Muscle layer of duodenum (tissue), 2 donors: ENCODE data around the gene FCHSD2.
"Not testable (repeated sequence)": the region's sequence is repeated elsewhere in the genome, so short reads cannot be mapped to it uniquely, and the experiment has no call there.

Source experiments
- H3K27ac ChIP-seq: one replicate; pipeline ENCODE4 v1.7.0; 2013; ENCODE audit warnings: mild to moderate bottlenecking, low read length
- H3K27me3 ChIP-seq: one replicate; pipeline ENCODE4 v1.7.0; 2013; ENCODE audit warnings: low read depth, mild to moderate bottlenecking, control low read depth, low read length
- H3K36me3 ChIP-seq, 2 donors: one replicate each; pipeline ENCODE4 v1.7.0; 2013; ENCODE audit warnings: low read length in 2 of 2, control low read depth in 1 of 2, mild to moderate bottlenecking in 1 of 2; ENCODE audit not compliant: insufficient read depth in 2 of 2, control insufficient read depth in 1 of 2
- H3K4me1 ChIP-seq, 2 donors: one replicate each; pipeline ENCODE4 v1.7.0; 2013; ENCODE audit warnings: low read length in 2 of 2, mild to moderate bottlenecking in 2 of 2, control low read depth in 1 of 2, moderate library complexity in 1 of 2; ENCODE audit not compliant: insufficient read depth in 2 of 2, control insufficient read depth in 1 of 2
- H3K4me3 ChIP-seq, 2 donors: one replicate each; pipeline ENCODE4 v1.7.0; 2013; ENCODE audit warnings: low read length in 2 of 2, low read depth in 1 of 2, mild to moderate bottlenecking in 1 of 2
- H3K9me3 ChIP-seq, 2 donors: one replicate each; pipeline ENCODE4 v1.7.0; 2013; ENCODE audit warnings: low read length in 2 of 2, control low read depth in 1 of 2, mild to moderate bottlenecking in 1 of 2; ENCODE audit not compliant: control insufficient read depth in 1 of 2
- donor health status: healthy.

The FCHSD2 gene

GRCh38 chr11:72998676-72999075 is 143.4 kb downstream of the FCHSD2 start:
- Histone ChIP-seq H3K27ac (no peak overlapping the region), H3K4me1 (peaks cover 0 to 4% of the 10 kb centered on the region in 2 donors)

GRCh38 chr11:72996959-72997358 is 145.2 kb downstream of the FCHSD2 start:
- Histone ChIP-seq H3K27ac (no peak overlapping the region), H3K4me1 (peaks cover 0 to under 1% of the 10 kb centered on the region in 2 donors), H3K36me3 (peaks cover 0 to 4% of the 10 kb centered on the region in 2 donors), H3K4me3 (no peak overlapping the region), H3K9me3 (no peaks in the 10 kb centered on the region), H3K27me3 (no peaks in the 10 kb centered on the region)

More at GRCh38 chr11:72998676-72999075, 143.4 kb downstream of the FCHSD2 start:
- H3K36me3 ChIP-seq, result peaks cover 0 to 4% of the 10 kb centered on the region in 2 donors
- no peaks in the 10 kb centered on the region for H3K27me3 ChIP-seq
- no peaks in the 10 kb centered on the region for H3K9me3 ChIP-seq
- H3K4me3 ChIP-seq, result no peak overlapping the region

GRCh38 chr11:72989727-72990126 is 152.4 kb downstream of the FCHSD2 start:
- no peaks in the 10 kb centered on the region for H3K9me3 ChIP-seq
- peaks cover 5 to 6% of the 10 kb centered on the region in 2 donors for H3K36me3 ChIP-seq
- H3K4me3 ChIP-seq, result no peak overlapping the region
- H3K27me3 ChIP-seq, result no peaks in the 10 kb centered on the region
- peaks cover 0 to 8% of the 10 kb centered on the region in 2 donors for H3K4me1 ChIP-seq
- no peak overlapping the region for H3K27ac ChIP-seq

GRCh38 chr11:72988821-72989220 is 153.3 kb downstream of the FCHSD2 start:
- H3K27me3 ChIP-seq, result no peaks in the 10 kb centered on the region
- H3K27ac ChIP-seq, result no peak overlapping the region
- no peaks in the 10 kb centered on the region for H3K9me3 ChIP-seq
- H3K36me3 ChIP-seq, result peaks cover 3 to 5% of the 10 kb centered on the region in 2 donors
- no peak overlapping the region for H3K4me3 ChIP-seq
- H3K4me1 ChIP-seq, result peaks cover 0 to 12% of the 10 kb centered on the region in 2 donors

- H3K27me3 ChIP-seq, result no peaks in the 10 kb centered on the region
- peaks cover 3 to 5% of the 10 kb centered on the region in 2 donors for H3K36me3 ChIP-seq
- no peaks in the 10 kb centered on the region for H3K9me3 ChIP-seq
- H3K27ac ChIP-seq, result no peak overlapping the region
- no peak overlapping the region for H3K4me3 ChIP-seq
- peaks cover 0 to 12% of the 10 kb centered on the region in 2 donors for H3K4me1 ChIP-seq
These were observed 156.5 kb downstream of the FCHSD2 start for GRCh38 chr11:72985645-72986044.

GRCh38 chr11:72984453-72985077 is 157.6 kb downstream of the FCHSD2 start:
- peaks cover 3 to 5% of the 10 kb centered on the region in 2 donors for H3K36me3 ChIP-seq
- H3K9me3 ChIP-seq, result no peaks in the 10 kb centered on the region
- H3K4me1 ChIP-seq, result peaks cover 0 to 7% of the 10 kb centered on the region in 2 donors
- no peak overlapping the region for H3K4me3 ChIP-seq
- no peaks in the 10 kb centered on the region for H3K27me3 ChIP-seq
- H3K27ac ChIP-seq, result no peak overlapping the region

- H3K4me1 ChIP-seq, result peaks cover 0 to 4% of the 10 kb centered on the region in 2 donors
- H3K27me3 ChIP-seq, result no peaks in the 10 kb centered on the region
- H3K36me3 ChIP-seq, result peaks cover 3 to 5% of the 10 kb centered on the region in 2 donors
- no peak overlapping the region for H3K27ac ChIP-seq
- H3K9me3 ChIP-seq, result no peaks in the 10 kb centered on the region
- H3K4me3 ChIP-seq, result no peak overlapping the region
These were observed 158.6 kb downstream of the FCHSD2 start for GRCh38 chr11:72983560-72983959.

- H3K4me3 ChIP-seq, result no peak overlapping the region
- H3K36me3 ChIP-seq, result peaks cover 0 to 5% of the 10 kb centered on the region in 2 donors
- no peak overlapping the region for H3K27ac ChIP-seq
- H3K27me3 ChIP-seq, result no peaks in the 10 kb centered on the region
- peaks cover 0 to 4% of the 10 kb centered on the region in 2 donors for H3K4me1 ChIP-seq
- H3K9me3 ChIP-seq, result no peaks in the 10 kb centered on the region
These were observed 160.0 kb downstream of the FCHSD2 start for GRCh38 chr11:72981971-72982685.

- Histone ChIP-seq H3K27me3 (no peaks in the 10 kb centered on the region), H3K4me1 (peaks cover 0 to 4% of the 10 kb centered on the region in 2 donors), H3K9me3 (peaks cover 0 to 2% of the 10 kb centered on the region in 2 donors), H3K36me3 (peaks cover 0 to 5% of the 10 kb centered on the region in 2 donors), H3K4me3 (no peak overlapping the region), H3K27ac (no peak overlapping the region)
These were observed 161.0 kb downstream of the FCHSD2 start for GRCh38 chr11:72981080-72981479.

- not testable (repeated sequence) for H3K36me3 ChIP-seq, H3K9me3 ChIP-seq, H3K4me3 ChIP-seq, H3K27ac ChIP-seq, H3K4me1 ChIP-seq, H3K27me3 ChIP-seq
These were observed 164.3 kb downstream of the FCHSD2 start for GRCh38 chr11:72977782-72978181.

- not testable (repeated sequence) for H3K27me3 ChIP-seq, H3K4me1 ChIP-seq, H3K4me3 ChIP-seq, H3K27ac ChIP-seq, H3K9me3 ChIP-seq, H3K36me3 ChIP-seq
These were observed 165.6 kb downstream of the FCHSD2 start for GRCh38 chr11:72976522-72976892.
